Measurements from ENCODE around the gene TRPM8.
"Not testable (repeated sequence)": the region's sequence is repeated elsewhere in the genome, so short reads cannot be mapped to it uniquely, and the experiment has no call there.

Gene TRPM8

GRCh38 chr2:233965032-233965603 is 47.9 kb downstream of the TRPM8 start:
- DNase-seq (ENCODE audit: insufficient read length, low spot score) (no peak), FAIRE-seq (no peak)
- no peak for TF ChIP-seq CTCF (IDR thresholded peaks at IDR 0.05; ENCODE audit: insufficient read depth, missing control alignments)

GRCh38 chr2:233965646-233966045 is 48.5 kb downstream of the TRPM8 start:
- not testable (repeated sequence) for FAIRE-seq

GRCh38 chr2:233966388-233966787 is 49.2 kb downstream of the TRPM8 start:
- FAIRE-seq, result no peak
- no peak for DNase-seq (ENCODE audit: insufficient read length, low spot score)
- TF ChIP-seq CTCF (IDR thresholded peaks at IDR 0.05; ENCODE audit: insufficient read depth, missing control alignments), result no peak

More at GRCh38 chr2:233965646-233966045, 48.5 kb downstream of the TRPM8 start:
- DNase-seq (ENCODE audit: insufficient read length, low spot score), result not testable (repeated sequence)

- FAIRE-seq (no peak), DNase-seq (ENCODE audit: insufficient read length, low spot score) (no peak)
- no peak for TF ChIP-seq CTCF (IDR thresholded peaks at IDR 0.05; ENCODE audit: insufficient read depth, missing control alignments)
Observed at GRCh38 chr2:233967164-233967563, 50.0 kb downstream of the TRPM8 start.

- DNase-seq (ENCODE audit: insufficient read length, low spot score) (no peak), FAIRE-seq (no peak)
- TF ChIP-seq CTCF (IDR thresholded peaks at IDR 0.05; ENCODE audit: insufficient read depth, missing control alignments), result no peak
Observed at GRCh38 chr2:233968556-233968955, 51.4 kb downstream of the TRPM8 start.

- FAIRE-seq; DNase-seq (ENCODE audit: insufficient read length, low spot score): not testable (repeated sequence)
Observed at GRCh38 chr2:233972460-233972859, 55.3 kb downstream of the TRPM8 start.

- FAIRE-seq, result no peak
- DNase-seq (ENCODE audit: insufficient read length, low spot score), result no peak
- TF ChIP-seq CTCF (IDR thresholded peaks at IDR 0.05; ENCODE audit: insufficient read depth, missing control alignments), result no peak
Observed at GRCh38 chr2:233972941-233973575, 55.9 kb downstream of the TRPM8 start.

- DNase-seq (ENCODE audit: insufficient read length, low spot score), result no peak
- TF ChIP-seq CTCF (IDR thresholded peaks at IDR 0.05; ENCODE audit: insufficient read depth, missing control alignments), result no peak
- no peak for FAIRE-seq
Observed at GRCh38 chr2:233973786-233974185, 56.6 kb downstream of the TRPM8 start.
